Spleen (tissue), 11 donors: ENCODE data around the gene LRP1B. TPM values are rescaled to one million over a fixed set of nuclear protein-coding genes. Genes with fewer than 3 reads are reported as not detected.

Experiments used
- DNase-seq: peaks from one replicate; pipeline ENCODE4 v3.0.0-alpha.2; 2020
- H3K27ac ChIP-seq, 8 donors: fragments of 200-600 bp; sonication (generic) in 7 of 8; 1 replicate in 4 of 8; 2 replicates in 4 of 8; pipeline versions ENCODE4 v1.5.0 to v1.8.0; 2016 to 2021; ENCODE audit warnings: inconsistent platforms in 4 of 8, mild to moderate bottlenecking in 4 of 8, moderate library complexity in 1 of 8
- H3K27me3 ChIP-seq, 7 donors: fragments of 200-600 bp; sonication (generic) in 6 of 7; replicated peaks in 1 of 7; 1 replicate in 4 of 7; 2 replicates in 3 of 7; pipeline versions ENCODE4 v1.5.0 to v1.8.0; 2016 to 2021; ENCODE audit warnings: inconsistent platforms in 3 of 7, mild to moderate bottlenecking in 1 of 7
- H3K36me3 ChIP-seq, 6 donors: fragments of 200-600 bp; sonication (generic) in 5 of 6; 1 replicate in 4 of 6; 2 replicates in 2 of 6; pipeline versions ENCODE4 v1.5.0 to v1.8.0; 2016 to 2021; ENCODE audit warnings: inconsistent platforms in 2 of 6
- H3K4me1 ChIP-seq, 6 donors: fragments of 200-600 bp; sonication (generic) in 5 of 6; 1 replicate in 3 of 6; 2 replicates in 3 of 6; pipeline versions ENCODE4 v1.5.0 to v1.8.0; 2016 to 2021; ENCODE audit warnings: inconsistent platforms in 3 of 6
- H3K4me3 ChIP-seq, 8 donors: fragments of 200-600 bp; sonication (generic) in 7 of 8; 1 replicate in 4 of 8; 2 replicates in 4 of 8; pipeline versions ENCODE4 v1.5.0 to v1.8.0; 2016 to 2021; ENCODE audit warnings: inconsistent platforms in 4 of 8, mild to moderate bottlenecking in 4 of 8, moderate library complexity in 2 of 8
- H3K9me3 ChIP-seq, 8 donors: fragments of 200-600 bp; sonication (generic) in 7 of 8; 1 replicate in 4 of 8; 2 replicates in 4 of 8; pipeline versions ENCODE4 v1.5.0 to v1.8.0; 2016 to 2021; ENCODE audit warnings: inconsistent platforms in 4 of 8
- POLR2A ChIP-seq, 3 donors: fragments of 450-650 bp; IDR thresholded peaks; one replicate each; pipeline ENCODE4 v1.5.1; 2017; ENCODE audit warnings: antibody characterized with exemption in 3 of 3, mild to moderate bottlenecking in 1 of 3
- POLR2AphosphoS5 ChIP-seq, 3 donors: sonication (generic); formaldehyde crosslinking; IDR thresholded peaks; one replicate each; pipeline ENCODE4 v1.5.1; 2017; ENCODE audit warnings: antibody characterized with exemption in 3 of 3
- WGBS, 5 donors: extraction: QIAGEN DNeasy Blood & Tissue Kit in 3 of 5; methylation state at CpG; one replicate each; pipeline versions ENCODE4 v1.1.5 to v1.1.7; 2013 to 2018; 5-methylcytosine and 5-hydroxymethylcytosine counted together
- intact Hi-C: fragments of 100-400 bp; cut with DNase I; formaldehyde crosslinking; loops from one replicate; pipeline ENCODE4 v1.15.0; 2023; ENCODE audit warnings: low total_unique reads
- polyA plus RNA-seq, 3 donors: library from polyadenylated mRNA; stranded (reverse); fragments of 200-250 nt; gene quantifications; one replicate each; pipeline ENCODE4 v1.2.1, GENCODE V29; 2013
- total RNA-seq, 7 donors: library from RNA; depleted of rRNA in 3 of 7; stranded (reverse); fragments of >200 nt in 3 of 7; fragmentation: NEBNext Ultra II Directional in 4 of 7; extraction: Animal tissue kit (Norgen Biotek cat#: 25700) in 4 of 7; gene quantifications; one replicate each; pipeline versions ENCODE4 v1.1.0 to v1.2.1, GENCODE V29; 2016 to 2021
- TF ChIP-seq, protein P1 (sequence below), 11 experiments: fragments of 200-600 bp in 7 of 11; fragments of 450-650 bp in 4 of 11; sonication (generic) in 4 of 11; IDR thresholded peaks in 8 of 11; conservative IDR thresholded peaks in 3 of 11; 1 replicate in 7 of 11; 2 replicates in 4 of 11; pipeline versions ENCODE4 v1.4.0 to v1.8.0; 2016 to 2021; ENCODE audit warnings: antibody characterized with exemption in 11 of 11, inconsistent platforms in 4 of 11, mild to moderate bottlenecking in 1 of 11
- donor health status: healthy with polysubstance abuse.
- donor health status: DM: no; HTN: no; CAD: no; lungs with moderate emphysema.
- donor health status: DM: no; HTN: no; CAD: no.
- donor health status: Bipolar disorder and iron deficiency.
- donor health status: healthy.
- donor health status: DM: no; HTN: no; CAD: no.
- donor health status: DM: yes; HTN: yes; CAD: no.

LRP1B gene
- total and polyA plus RNA-seq, 10 donors: 0.02 to 0.85 (median 0.08) TPM; not detected in 2

- intact Hi-C loops: no loop called here
- H3K4me3 ChIP-seq: no peak overlapping the region
- TF ChIP-seq, protein P1, sequence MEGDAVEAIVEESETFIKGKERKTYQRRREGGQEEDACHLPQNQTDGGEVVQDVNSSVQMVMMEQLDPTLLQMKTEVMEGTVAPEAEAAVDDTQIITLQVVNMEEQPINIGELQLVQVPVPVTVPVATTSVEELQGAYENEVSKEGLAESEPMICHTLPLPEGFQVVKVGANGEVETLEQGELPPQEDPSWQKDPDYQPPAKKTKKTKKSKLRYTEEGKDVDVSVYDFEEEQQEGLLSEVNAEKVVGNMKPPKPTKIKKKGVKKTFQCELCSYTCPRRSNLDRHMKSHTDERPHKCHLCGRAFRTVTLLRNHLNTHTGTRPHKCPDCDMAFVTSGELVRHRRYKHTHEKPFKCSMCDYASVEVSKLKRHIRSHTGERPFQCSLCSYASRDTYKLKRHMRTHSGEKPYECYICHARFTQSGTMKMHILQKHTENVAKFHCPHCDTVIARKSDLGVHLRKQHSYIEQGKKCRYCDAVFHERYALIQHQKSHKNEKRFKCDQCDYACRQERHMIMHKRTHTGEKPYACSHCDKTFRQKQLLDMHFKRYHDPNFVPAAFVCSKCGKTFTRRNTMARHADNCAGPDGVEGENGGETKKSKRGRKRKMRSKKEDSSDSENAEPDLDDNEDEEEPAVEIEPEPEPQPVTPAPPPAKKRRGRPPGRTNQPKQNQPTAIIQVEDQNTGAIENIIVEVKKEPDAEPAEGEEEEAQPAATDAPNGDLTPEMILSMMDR (IDR thresholded peaks at IDR 0.05 in 8 of 11, conservative IDR thresholded peaks at IDR 0.05 in 3 of 11): no peak
- no peak for TF ChIP-seq POLR2A (IDR thresholded peaks at IDR 0.05)
- TF ChIP-seq POLR2AphosphoS5 (IDR thresholded peaks at IDR 0.05): no peak
Measured at GRCh38 chr2:140873915-140874531, 1256.8 kb downstream of the LRP1B start.

GRCh38 chr2:140869925-140870324 is 1260.9 kb downstream of the LRP1B start:
- H3K27me3 ChIP-seq: no peaks in the 10 kb centered on the region
- no peak for DNase-seq
- H3K4me1 ChIP-seq: no peaks in the 10 kb centered on the region
- TF ChIP-seq, protein P1 (IDR thresholded peaks at IDR 0.05 in 8 of 11, conservative IDR thresholded peaks at IDR 0.05 in 3 of 11): no peak
- TF ChIP-seq POLR2A (IDR thresholded peaks at IDR 0.05): no peak
- TF ChIP-seq POLR2AphosphoS5 (IDR thresholded peaks at IDR 0.05): no peak
- no peak overlapping the region for H3K27ac ChIP-seq
- no peaks in the 10 kb centered on the region for H3K36me3 ChIP-seq
- peaks cover 0 to 29% (median 18%) of the 10 kb centered on the region in 8 donors for H3K9me3 ChIP-seq
- intact Hi-C loops: no loop called here
- H3K4me3 ChIP-seq: no peak overlapping the region

More at GRCh38 chr2:140873915-140874531, 1256.8 kb downstream of the LRP1B start:
- H3K36me3 ChIP-seq: no peaks in the 10 kb centered on the region
- no peak for DNase-seq
- H3K27me3 ChIP-seq: no peaks in the 10 kb centered on the region
- H3K4me1 ChIP-seq: no peaks in the 10 kb centered on the region
- H3K9me3 ChIP-seq: peaks cover 0 to 39% (median 31%) of the 10 kb centered on the region in 8 donors
- H3K27ac ChIP-seq: no peak overlapping the region

DNA sequence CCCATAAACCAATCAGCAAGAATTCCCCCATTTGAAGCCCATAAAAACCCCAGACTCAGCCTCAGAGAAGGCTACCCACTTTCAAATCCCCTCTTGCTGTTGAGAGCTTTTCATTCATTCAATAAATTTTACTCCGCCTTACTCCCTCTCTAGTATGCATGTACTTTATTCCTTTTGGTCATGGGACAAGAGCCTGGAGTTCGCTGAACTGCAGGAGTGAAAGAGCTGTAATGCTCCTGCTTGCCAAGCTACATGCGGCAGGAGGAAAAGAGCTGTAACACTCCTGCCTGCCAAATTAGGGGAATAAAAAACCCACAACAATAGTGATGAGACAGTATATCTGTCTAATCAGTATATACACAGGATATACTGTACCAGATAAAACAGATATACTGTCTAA is 1261.7 kb downstream of the LRP1B start:
- Histone ChIP-seq H3K27me3 (no peaks in the 10 kb centered on the region), H3K9me3 (peaks cover 0 to 21% (median 10%) of the 10 kb centered on the region in 8 donors), H3K36me3 (no peaks in the 10 kb centered on the region), H3K4me3 (no peak overlapping the region), H3K4me1 (no peaks in the 10 kb centered on the region), H3K27ac (no peak overlapping the region)
- TF ChIP-seq, protein P1 (IDR thresholded peaks at IDR 0.05 in 8 of 11, conservative IDR thresholded peaks at IDR 0.05 in 3 of 11): no peak
- TF ChIP-seq POLR2AphosphoS5 (IDR thresholded peaks at IDR 0.05): no peak
- no peak for TF ChIP-seq POLR2A (IDR thresholded peaks at IDR 0.05)
- DNase-seq: no peak
- 84 to 94% (median 88%) methylated on average over 3 of the region's 3 CpGs for WGBS, 5 donors
- intact Hi-C loops: no loop called here

DNA sequence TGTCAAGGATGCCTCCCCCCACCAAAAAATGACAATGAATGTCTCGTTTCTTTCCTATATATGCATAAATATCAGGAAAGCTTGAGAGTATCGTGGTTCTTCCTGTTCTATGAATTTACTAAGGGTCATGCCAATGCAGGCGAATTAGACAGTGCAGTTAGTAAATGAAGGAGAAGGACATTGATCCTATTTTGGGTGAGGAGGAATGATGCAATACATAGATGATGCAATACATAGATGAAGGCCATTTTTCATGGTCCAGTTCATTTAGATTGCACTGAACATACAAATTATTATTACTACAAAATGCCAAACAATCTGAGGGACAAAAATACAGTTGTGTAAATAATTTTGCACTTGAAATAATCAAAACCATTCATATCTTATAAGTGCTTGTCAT is 1265.0 kb downstream of the LRP1B start:
- H3K4me3 ChIP-seq: no peak overlapping the region
- H3K9me3 ChIP-seq: peaks cover 0 to 16% (median 8%) of the 10 kb centered on the region in 8 donors
- no peak for DNase-seq
- 54 to 80% (median 66%) methylated on average over 3 of the region's 3 CpGs for WGBS, 5 donors
- no peaks in the 10 kb centered on the region for H3K4me1 ChIP-seq
- no peak overlapping the region for H3K27ac ChIP-seq
- TF ChIP-seq, protein P1 (IDR thresholded peaks at IDR 0.05 in 8 of 11, conservative IDR thresholded peaks at IDR 0.05 in 3 of 11): no peak
- no peak for TF ChIP-seq POLR2A (IDR thresholded peaks at IDR 0.05)
- no peak for TF ChIP-seq POLR2AphosphoS5 (IDR thresholded peaks at IDR 0.05)
- H3K27me3 ChIP-seq: no peaks in the 10 kb centered on the region
- H3K36me3 ChIP-seq: no peaks in the 10 kb centered on the region
- intact Hi-C loops: no loop called here
